Neuronal stem cell (in vitro differentiated cells): ENCODE results near the gene ATP8B4.

ENCODE experiments used
- DNase-seq: peaks from one replicate; pipeline ENCODE4 v3.0.0-alpha.2; 2013; ENCODE audit warnings: low spot score
- H2AFZ ChIP-seq: one replicate; pipeline ENCODE4 v1.6.1; 2013; ENCODE audit warnings: mild to moderate bottlenecking, low read length, inconsistent platforms
- H2AK5ac ChIP-seq: 2 replicates; pipeline ENCODE4 v1.6.1; 2013; ENCODE audit warnings: low read depth, mild to moderate bottlenecking, inconsistent platforms, low read length, moderate library complexity, mixed read lengths
- H2BK120ac ChIP-seq: 2 replicates; pipeline ENCODE4 v1.6.1; 2013; ENCODE audit warnings: low read depth, mild to moderate bottlenecking, inconsistent platforms, low read length, moderate library complexity, mixed read lengths
- H2BK12ac ChIP-seq: one replicate; pipeline ENCODE4 v1.6.1; 2013; ENCODE audit warnings: low read length, inconsistent platforms
- H2BK15ac ChIP-seq: 2 replicates; pipeline ENCODE4 v1.6.1; 2013; ENCODE audit warnings: mild to moderate bottlenecking, low read length, inconsistent platforms, mixed read lengths
- H2BK5ac ChIP-seq: one replicate; pipeline ENCODE4 v1.6.1; 2013; ENCODE audit warnings: inconsistent platforms, mild to moderate bottlenecking, low read length, moderate library complexity
- H3K14ac ChIP-seq: one replicate; pipeline ENCODE4 v1.6.1; 2013; ENCODE audit warnings: low read length, inconsistent platforms
- H3K18ac ChIP-seq: 2 replicates; pipeline ENCODE4 v1.6.1; 2013; ENCODE audit warnings: low read length, inconsistent platforms
- H3K23ac ChIP-seq: 2 replicates; pipeline ENCODE4 v1.6.1; 2013; ENCODE audit warnings: low read depth, mild to moderate bottlenecking, mixed read lengths, low read length, inconsistent platforms; ENCODE audit not compliant: poor library complexity
- H3K27ac ChIP-seq: replicated peaks from 3 replicates; pipeline ENCODE4 v1.5.1; 2013; ENCODE audit warnings: low read length, inconsistent platforms
- H3K27me3 ChIP-seq, 3 experiments: 2 replicates each; pipeline ENCODE4 v1.6.1; 2013; ENCODE audit warnings: low read length in 3 of 3, mild to moderate bottlenecking in 2 of 3, inconsistent platforms in 1 of 3, low read depth in 1 of 3, mixed read lengths in 1 of 3, moderate library complexity in 1 of 3; ENCODE audit not compliant: control insufficient read depth in 3 of 3, insufficient read depth in 3 of 3
- H3K36me3 ChIP-seq, 2 donors: replicated peaks in 1 of 2; 2 replicates each; pipeline ENCODE4 v1.6.1; 2013; ENCODE audit warnings: low read length in 2 of 2; ENCODE audit not compliant: control insufficient read depth in 2 of 2, insufficient read depth in 2 of 2
- H3K4ac ChIP-seq: 2 replicates; pipeline ENCODE4 v1.6.1; 2013; ENCODE audit warnings: inconsistent platforms, mild to moderate bottlenecking, low read length, moderate library complexity
- H3K4me1 ChIP-seq, 2 donors: 1 replicate in 1 of 2; 2 replicates in 1 of 2; pipeline ENCODE4 v1.6.1; 2013; ENCODE audit warnings: low read length in 2 of 2, low read depth in 1 of 2; ENCODE audit not compliant: control insufficient read depth in 2 of 2, insufficient read depth in 1 of 2
- H3K4me2 ChIP-seq: one replicate; pipeline ENCODE4 v1.6.1; 2013; ENCODE audit warnings: mild to moderate bottlenecking, low read length, inconsistent platforms; ENCODE audit not compliant: insufficient read depth, poor library complexity, severe bottlenecking
- H3K4me3 ChIP-seq, 2 donors: 2 replicates each; pipeline ENCODE4 v1.5.1; 2013; ENCODE audit warnings: low read length in 2 of 2, mild to moderate bottlenecking in 2 of 2, inconsistent platforms in 1 of 2, moderate library complexity in 1 of 2
- H3K79me1 ChIP-seq: one replicate; pipeline ENCODE4 v1.6.1; 2013; ENCODE audit warnings: low read depth, mild to moderate bottlenecking, inconsistent platforms, low read length, moderate library complexity
- H3K9ac ChIP-seq: one replicate; pipeline ENCODE4 v1.6.1; 2013; ENCODE audit warnings: mild to moderate bottlenecking, low read depth, low read length, inconsistent platforms; ENCODE audit not compliant: poor library complexity
- H3K9me3 ChIP-seq, 2 donors: replicated peaks in 1 of 2; 2 replicates each; pipeline versions ENCODE3 to v1.6.1; 2013; ENCODE audit warnings: low read length in 2 of 2, mild to moderate bottlenecking in 2 of 2, inconsistent platforms in 1 of 2, low read depth in 1 of 2, mixed read lengths in 1 of 2, moderate library complexity in 1 of 2; ENCODE audit not compliant: control insufficient read depth in 2 of 2, insufficient read depth in 1 of 2
- H4K8ac ChIP-seq: one replicate; pipeline ENCODE4 v1.6.1; 2013; ENCODE audit warnings: low read depth, mild to moderate bottlenecking, inconsistent platforms, low read length, moderate library complexity
- H4K91ac ChIP-seq: one replicate; pipeline ENCODE4 v1.6.1; 2013; ENCODE audit warnings: low read length, low read depth, mild to moderate bottlenecking, inconsistent platforms; ENCODE audit not compliant: poor library complexity
- WGBS, 2 donors: extraction: QIAGEN DNeasy Blood & Tissue Kit; methylation state at CpG; one replicate each; pipeline ENCODE4 v1.1.7; 2013; ENCODE audit warnings: missing lambda C conversion rate in 2 of 2, mixed read lengths in 1 of 2; ENCODE audit not compliant: insufficient read length in 2 of 2, insufficient replicate concordance in 1 of 2; ENCODE audit errors: extremely low coverage in 2 of 2; 5-methylcytosine and 5-hydroxymethylcytosine counted together

Gene ATP8B4

GRCh38 chr15:50044904-50045303 is 74.1 kb downstream of the ATP8B4 start:
- Histone ChIP-seq H3K14ac (no peak overlapping the region), H3K36me3 (no peaks in the 10 kb centered on the region), H3K18ac (no peak overlapping the region), H2AFZ (no peak overlapping the region), H3K9me3 (no peaks in the 10 kb centered on the region), H2BK15ac (no peak overlapping the region), H3K27ac (no peak overlapping the region), H4K91ac (no peak overlapping the region), H2BK12ac (no peak overlapping the region), H2BK120ac (no peak overlapping the region), H3K79me1 (no peaks in the 10 kb centered on the region), H4K8ac (no peak overlapping the region), H3K4ac (no peak overlapping the region), H3K4me3 (no peak overlapping the region), H3K27me3 (no peaks in the 10 kb centered on the region), H3K23ac (no peak overlapping the region), H3K4me2 (no peak overlapping the region), H2AK5ac (no peak overlapping the region), H3K9ac (no peak overlapping the region), H2BK5ac (no peak overlapping the region), H3K4me1 (no peaks in the 10 kb centered on the region)
- no CpG with 5 or more reads among the region's 2 CpGs for WGBS, 2 donors
- DNase-seq = no peak

- Histone ChIP-seq H3K4me1 (no peaks in the 10 kb centered on the region), H3K27ac (no peak overlapping the region), H3K9me3 (no peaks in the 10 kb centered on the region), H3K9ac (no peak overlapping the region), H3K4ac (no peak overlapping the region), H2AK5ac (no peak overlapping the region), H2AFZ (no peak overlapping the region), H2BK12ac (no peak overlapping the region), H3K23ac (no peak overlapping the region), H4K8ac (no peak overlapping the region), H3K27me3 (no peaks in the 10 kb centered on the region), H2BK15ac (no peak overlapping the region), H4K91ac (no peak overlapping the region), H3K4me2 (no peak overlapping the region), H2BK120ac (no peak overlapping the region), H3K18ac (no peak overlapping the region), H3K36me3 (no peaks in the 10 kb centered on the region), H3K4me3 (no peak overlapping the region), H3K14ac (no peak overlapping the region), H2BK5ac (no peak overlapping the region), H3K79me1 (no peaks in the 10 kb centered on the region)
- DNase-seq = no peak
These were observed 74.6 kb downstream of the ATP8B4 start for GRCh38 chr15:50044406-50044805.

- H3K9me3 ChIP-seq = no peaks in the 10 kb centered on the region
- H3K4me1 ChIP-seq = no peaks in the 10 kb centered on the region
- no peak overlapping the region for H3K4me2 ChIP-seq
- no peaks in the 10 kb centered on the region for H3K36me3 ChIP-seq
- H2AK5ac ChIP-seq = no peak overlapping the region
- H2BK120ac ChIP-seq = no peak overlapping the region
- H2BK15ac ChIP-seq = no peak overlapping the region
- H3K27me3 ChIP-seq = no peaks in the 10 kb centered on the region
- no peak overlapping the region for H3K27ac ChIP-seq
- H4K8ac ChIP-seq = no peak overlapping the region
- H2BK12ac ChIP-seq = no peak overlapping the region
- no peak overlapping the region for H2BK5ac ChIP-seq
- no peak for DNase-seq
- H3K14ac ChIP-seq = no peak overlapping the region
- no peak overlapping the region for H4K91ac ChIP-seq
- H3K4me3 ChIP-seq = no peak overlapping the region
- H3K79me1 ChIP-seq = no peaks in the 10 kb centered on the region
- no peak overlapping the region for H3K18ac ChIP-seq
- no peak overlapping the region for H3K4ac ChIP-seq
- no CpG with 5 or more reads among the region's 2 CpGs for WGBS, 2 donors
- no peak overlapping the region for H3K23ac ChIP-seq
- no peak overlapping the region for H2AFZ ChIP-seq
- no peak overlapping the region for H3K9ac ChIP-seq
These were observed 76.3 kb downstream of the ATP8B4 start for GRCh38 chr15:50042775-50043174.

- H2BK15ac ChIP-seq = no peak overlapping the region
- no peak overlapping the region for H2BK12ac ChIP-seq
- H3K79me1 ChIP-seq = no peaks in the 10 kb centered on the region
- no peak overlapping the region for H2AK5ac ChIP-seq
- H3K36me3 ChIP-seq = no peaks in the 10 kb centered on the region
- H2BK120ac ChIP-seq = no peak overlapping the region
- no peak for DNase-seq
- no peak overlapping the region for H2BK5ac ChIP-seq
- H3K9me3 ChIP-seq = no peaks in the 10 kb centered on the region
- no peak overlapping the region for H3K14ac ChIP-seq
- no peak overlapping the region for H3K4ac ChIP-seq
- H3K27me3 ChIP-seq = no peaks in the 10 kb centered on the region
- H4K91ac ChIP-seq = no peak overlapping the region
- no peak overlapping the region for H3K4me2 ChIP-seq
- no peak overlapping the region for H3K27ac ChIP-seq
- H4K8ac ChIP-seq = no peak overlapping the region
- H3K9ac ChIP-seq = no peak overlapping the region
- no peak overlapping the region for H2AFZ ChIP-seq
- no peak overlapping the region for H3K23ac ChIP-seq
- no peak overlapping the region for H3K4me3 ChIP-seq
- H3K4me1 ChIP-seq = peaks cover 0 to 1% of the 10 kb centered on the region in 2 donors
- H3K18ac ChIP-seq = no peak overlapping the region
These were observed 88.6 kb downstream of the ATP8B4 start for GRCh38 chr15:50030456-50030855.
